HepG2 (cell line): ENCODE results near the gene MYL9. TPM values are rescaled to one million over a fixed set of nuclear protein-coding genes. Genes with fewer than 3 reads are reported as not detected.
A peak's percentile ranks its signal among the peaks of the same experiment; 100 is the strongest.

Experiments
- DNMT3B ChIP-seq: conservative IDR thresholded peaks from 2 replicates; pipeline ENCODE4 v1.6.1; 2016; ENCODE audit warnings: missing biosample characterization, control low read depth
- MYC ChIP-seq: sonication (generic); formaldehyde crosslinking; IDR thresholded peaks from 2 replicates; pipeline ENCODE4 v1.9.0; 2021; ENCODE audit warnings: missing genetic modification reagents, borderline replicate concordance
- MZF1 ChIP-seq: sonication (generic); formaldehyde crosslinking; IDR thresholded peaks from 2 replicates; pipeline ENCODE4 v1.8.1; 2023; ENCODE audit warnings: mild to moderate bottlenecking, missing genetic modification reagents, borderline replicate concordance
- SRY ChIP-seq: sonication (generic); formaldehyde crosslinking; IDR thresholded peaks from 2 replicates; pipeline ENCODE4 v1.8.0; 2022; ENCODE audit warnings: mild to moderate bottlenecking, missing genetic modification reagents
- U2AF1 ChIP-seq: fragments of 200-400 bp; formaldehyde crosslinking; optimal IDR thresholded peaks from 2 replicates; pipeline ENCODE3; 2017; ENCODE audit warnings: mild to moderate bottlenecking, low read depth, low read length
- ZNF768 ChIP-seq: sonication (generic); formaldehyde crosslinking; IDR thresholded peaks from 2 replicates; pipeline ENCODE4 v1.4.0; 2020; ENCODE audit warnings: missing genetic modification reagents
- ZZZ3 ChIP-seq: sonication (generic); formaldehyde crosslinking; IDR thresholded peaks from 2 replicates; pipeline ENCODE4 v1.4.0; 2020; ENCODE audit warnings: missing genetic modification reagents, mild to moderate bottlenecking, borderline replicate concordance
- polyA plus RNA-seq, 8 experiments: library from polyadenylated mRNA; depleted of rRNA in 3 of 8; stranded (reverse) in 7 of 8; unstranded in 1 of 8; fragments of >200 nt; fragmentation: Illumina TruSeq in 4 of 8; extraction: Trizol in 4 of 8; gene quantifications; 2 replicates each; pipeline versions ENCODE4 v1.2.1 to v1.2.3, GENCODE V29; 2011 to 2016; ENCODE audit warnings: low read depth in 4 of 8, missing spikeins in 1 of 8, mixed read lengths in 1 of 8; ENCODE audit not compliant: insufficient read depth in 1 of 8
- total RNA-seq, 5 experiments: library from RNA; depleted of rRNA; stranded (reverse); fragments of >200 nt; fragmentation: Illumina TruSeq; extraction: Trizol; gene quantifications; 2 replicates each; pipeline ENCODE4 v1.2.3, GENCODE V29; 2016; ENCODE audit warnings: low read depth in 1 of 5
- TF ChIP-seq, protein P1 (sequence below): sonication (generic); formaldehyde crosslinking; IDR thresholded peaks from 2 replicates; pipeline ENCODE4 v1.4.0; 2020; ENCODE audit warnings: missing genetic modification reagents, borderline replicate concordance
- TF ChIP-seq, protein P2 (sequence below): sonication (generic); formaldehyde crosslinking; IDR thresholded peaks from one replicate; pipeline ENCODE4 v1.5.1; 2020; ENCODE audit warnings: mild to moderate bottlenecking, missing genetic modification reagents; ENCODE audit errors: not compliant biosample characterization
- TF ChIP-seq, protein P3 (sequence below): sonication (generic); formaldehyde crosslinking; IDR thresholded peaks from 2 replicates; pipeline ENCODE4 v1.4.0; 2020; ENCODE audit warnings: missing genetic modification reagents, borderline replicate concordance

Gene MYL9
- total and polyA plus RNA-seq, 2 of the 13 experiments (the other 11 are each of a cell fraction or from before 2014, with no cell fraction given) = 0.87 to 2.2 TPM

DNA sequence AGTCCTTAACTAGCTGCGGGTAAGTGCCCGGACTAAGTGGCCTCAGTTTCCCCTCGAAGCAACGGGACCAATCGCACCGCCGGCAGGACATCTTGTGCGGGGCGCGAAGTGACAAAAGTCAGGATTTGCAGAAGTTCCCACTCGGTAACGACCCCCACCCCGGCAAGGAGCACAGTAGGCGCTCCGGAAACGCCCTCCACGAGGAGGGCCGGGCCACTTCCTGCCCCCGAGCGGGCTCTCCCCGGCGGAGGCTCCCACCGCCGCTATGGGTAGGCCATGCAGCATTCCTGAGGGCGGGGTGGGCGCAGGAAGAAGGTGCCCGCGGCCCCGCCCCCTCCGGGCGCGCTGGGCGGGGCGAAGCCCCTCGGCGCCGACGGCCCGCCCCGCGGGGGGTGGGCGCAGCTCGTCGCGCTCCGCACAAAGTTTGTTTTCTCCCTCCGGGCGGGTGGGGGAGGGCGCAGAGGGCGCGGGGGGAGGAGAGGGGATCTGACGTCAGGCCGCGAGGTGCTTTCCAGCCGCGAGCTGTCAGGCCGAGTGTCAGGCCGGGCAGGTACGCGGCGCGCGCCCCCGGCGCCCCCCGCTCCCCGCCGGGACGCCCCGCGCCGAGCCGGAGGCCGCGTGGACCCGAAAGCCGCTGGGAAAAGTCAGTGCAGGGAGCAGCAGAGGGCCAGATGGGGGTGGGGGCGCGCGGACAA is 31.9 kb downstream of the MYL9 start, which contains the start of gene TGIF2 (continued):
- TF ChIP-seq, protein P1, sequence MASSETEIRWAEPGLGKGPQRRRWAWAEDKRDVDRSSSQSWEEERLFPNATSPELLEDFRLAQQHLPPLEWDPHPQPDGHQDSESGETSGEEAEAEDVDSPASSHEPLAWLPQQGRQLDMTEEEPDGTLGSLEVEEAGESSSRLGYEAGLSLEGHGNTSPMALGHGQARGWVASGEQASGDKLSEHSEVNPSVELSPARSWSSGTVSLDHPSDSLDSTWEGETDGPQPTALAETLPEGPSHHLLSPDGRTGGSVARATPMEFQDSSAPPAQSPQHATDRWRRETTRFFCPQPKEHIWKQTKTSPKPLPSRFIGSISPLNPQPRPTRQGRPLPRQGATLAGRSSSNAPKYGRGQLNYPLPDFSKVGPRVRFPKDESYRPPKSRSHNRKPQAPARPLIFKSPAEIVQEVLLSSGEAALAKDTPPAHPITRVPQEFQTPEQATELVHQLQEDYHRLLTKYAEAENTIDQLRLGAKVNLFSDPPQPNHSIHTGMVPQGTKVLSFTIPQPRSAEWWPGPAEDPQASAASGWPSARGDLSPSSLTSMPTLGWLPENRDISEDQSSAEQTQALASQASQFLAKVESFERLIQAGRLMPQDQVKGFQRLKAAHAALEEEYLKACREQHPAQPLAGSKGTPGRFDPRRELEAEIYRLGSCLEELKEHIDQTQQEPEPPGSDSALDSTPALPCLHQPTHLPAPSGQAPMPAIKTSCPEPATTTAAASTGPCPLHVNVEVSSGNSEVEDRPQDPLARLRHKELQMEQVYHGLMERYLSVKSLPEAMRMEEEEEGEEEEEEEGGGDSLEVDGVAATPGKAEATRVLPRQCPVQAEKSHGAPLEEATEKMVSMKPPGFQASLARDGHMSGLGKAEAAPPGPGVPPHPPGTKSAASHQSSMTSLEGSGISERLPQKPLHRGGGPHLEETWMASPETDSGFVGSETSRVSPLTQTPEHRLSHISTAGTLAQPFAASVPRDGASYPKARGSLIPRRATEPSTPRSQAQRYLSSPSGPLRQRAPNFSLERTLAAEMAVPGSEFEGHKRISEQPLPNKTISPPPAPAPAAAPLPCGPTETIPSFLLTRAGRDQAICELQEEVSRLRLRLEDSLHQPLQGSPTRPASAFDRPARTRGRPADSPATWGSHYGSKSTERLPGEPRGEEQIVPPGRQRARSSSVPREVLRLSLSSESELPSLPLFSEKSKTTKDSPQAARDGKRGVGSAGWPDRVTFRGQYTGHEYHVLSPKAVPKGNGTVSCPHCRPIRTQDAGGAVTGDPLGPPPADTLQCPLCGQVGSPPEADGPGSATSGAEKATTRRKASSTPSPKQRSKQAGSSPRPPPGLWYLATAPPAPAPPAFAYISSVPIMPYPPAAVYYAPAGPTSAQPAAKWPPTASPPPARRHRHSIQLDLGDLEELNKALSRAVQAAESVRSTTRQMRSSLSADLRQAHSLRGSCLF (CRISPR knock-in tag) = no peak
- TF ChIP-seq DNMT3B (CRISPR knock-in tag) = no peak
- peak; percentile 96 for TF ChIP-seq MYC (CRISPR knock-in tag)
- TF ChIP-seq MZF1 (CRISPR knock-in tag) = no peak; the same call in 1 of the 2 replicates
- TF ChIP-seq ZZZ3 (CRISPR knock-in tag) = peak; percentile 20; the same call in 1 of the 2 replicates
- peak; percentile 80 for TF ChIP-seq U2AF1
- TF ChIP-seq ZNF768 (CRISPR knock-in tag) = no peak; the same call in 1 of the 2 replicates
- TF ChIP-seq SRY (CRISPR knock-in tag) = peak; percentile 91
- TF ChIP-seq, protein P2, sequence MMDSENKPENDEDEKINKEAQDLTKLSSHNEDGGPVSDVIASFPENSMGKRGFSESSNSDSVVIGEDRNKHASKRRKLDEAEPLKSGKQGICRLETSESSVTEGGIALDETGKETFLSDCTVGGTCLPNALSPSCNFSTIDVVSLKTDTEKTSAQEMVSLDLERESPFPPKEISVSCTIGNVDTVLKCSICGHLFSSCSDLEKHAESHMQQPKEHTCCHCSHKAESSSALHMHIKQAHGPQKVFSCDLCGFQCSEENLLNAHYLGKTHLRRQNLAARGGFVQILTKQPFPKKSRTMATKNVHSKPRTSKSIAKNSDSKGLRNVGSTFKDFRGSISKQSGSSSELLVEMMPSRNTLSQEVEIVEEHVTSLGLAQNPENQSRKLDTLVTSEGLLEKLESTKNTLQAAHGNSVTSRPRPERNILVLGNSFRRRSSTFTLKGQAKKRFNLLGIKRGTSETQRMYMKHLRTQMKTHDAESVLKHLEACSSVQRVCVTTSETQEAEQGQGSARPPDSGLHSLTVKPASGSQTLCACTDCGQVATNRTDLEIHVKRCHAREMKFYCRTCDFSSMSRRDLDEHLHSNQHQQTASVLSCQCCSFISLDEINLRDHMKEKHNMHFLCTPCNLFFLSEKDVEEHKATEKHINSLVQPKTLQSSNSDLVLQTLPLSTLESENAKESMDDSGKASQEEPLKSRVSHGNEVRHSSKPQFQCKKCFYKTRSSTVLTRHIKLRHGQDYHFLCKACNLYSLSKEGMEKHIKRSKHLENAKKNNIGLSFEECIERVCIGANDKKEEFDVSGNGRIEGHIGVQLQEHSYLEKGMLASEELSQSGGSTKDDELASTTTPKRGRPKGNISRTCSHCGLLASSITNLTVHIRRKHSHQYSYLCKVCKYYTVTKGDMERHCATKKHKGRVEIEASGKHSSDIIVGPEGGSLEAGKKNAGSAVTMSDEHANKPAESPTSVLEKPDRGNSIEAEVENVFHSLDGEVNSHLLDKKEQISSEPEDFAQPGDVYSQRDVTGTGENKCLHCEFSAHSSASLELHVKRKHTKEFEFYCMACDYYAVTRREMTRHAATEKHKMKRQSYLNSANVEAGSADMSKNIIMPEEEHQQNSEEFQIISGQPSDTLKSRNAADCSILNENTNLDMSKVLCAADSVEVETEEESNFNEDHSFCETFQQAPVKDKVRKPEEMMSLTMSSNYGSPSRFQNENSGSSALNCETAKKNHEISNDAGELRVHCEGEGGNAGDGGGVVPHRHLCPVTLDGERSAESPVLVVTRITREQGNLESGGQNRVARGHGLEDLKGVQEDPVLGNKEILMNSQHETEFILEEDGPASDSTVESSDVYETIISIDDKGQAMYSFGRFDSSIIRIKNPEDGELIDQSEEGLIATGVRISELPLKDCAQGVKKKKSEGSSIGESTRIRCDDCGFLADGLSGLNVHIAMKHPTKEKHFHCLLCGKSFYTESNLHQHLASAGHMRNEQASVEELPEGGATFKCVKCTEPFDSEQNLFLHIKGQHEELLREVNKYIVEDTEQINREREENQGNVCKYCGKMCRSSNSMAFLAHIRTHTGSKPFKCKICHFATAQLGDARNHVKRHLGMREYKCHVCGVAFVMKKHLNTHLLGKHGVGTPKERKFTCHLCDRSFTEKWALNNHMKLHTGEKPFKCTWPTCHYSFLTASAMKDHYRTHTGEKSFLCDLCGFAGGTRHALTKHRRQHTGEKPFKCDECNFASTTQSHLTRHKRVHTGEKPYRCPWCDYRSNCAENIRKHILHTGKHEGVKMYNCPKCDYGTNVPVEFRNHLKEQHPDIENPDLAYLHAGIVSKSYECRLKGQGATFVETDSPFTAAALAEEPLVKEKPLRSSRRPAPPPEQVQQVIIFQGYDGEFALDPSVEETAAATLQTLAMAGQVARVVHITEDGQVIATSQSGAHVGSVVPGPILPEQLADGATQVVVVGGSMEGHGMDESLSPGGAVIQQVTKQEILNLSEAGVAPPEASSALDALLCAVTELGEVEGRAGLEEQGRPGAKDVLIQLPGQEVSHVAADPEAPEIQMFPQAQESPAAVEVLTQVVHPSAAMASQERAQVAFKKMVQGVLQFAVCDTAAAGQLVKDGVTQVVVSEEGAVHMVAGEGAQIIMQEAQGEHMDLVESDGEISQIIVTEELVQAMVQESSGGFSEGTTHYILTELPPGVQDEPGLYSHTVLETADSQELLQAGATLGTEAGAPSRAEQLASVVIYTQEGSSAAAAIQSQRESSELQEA = peak; percentile 97
- TF ChIP-seq, protein P3, sequence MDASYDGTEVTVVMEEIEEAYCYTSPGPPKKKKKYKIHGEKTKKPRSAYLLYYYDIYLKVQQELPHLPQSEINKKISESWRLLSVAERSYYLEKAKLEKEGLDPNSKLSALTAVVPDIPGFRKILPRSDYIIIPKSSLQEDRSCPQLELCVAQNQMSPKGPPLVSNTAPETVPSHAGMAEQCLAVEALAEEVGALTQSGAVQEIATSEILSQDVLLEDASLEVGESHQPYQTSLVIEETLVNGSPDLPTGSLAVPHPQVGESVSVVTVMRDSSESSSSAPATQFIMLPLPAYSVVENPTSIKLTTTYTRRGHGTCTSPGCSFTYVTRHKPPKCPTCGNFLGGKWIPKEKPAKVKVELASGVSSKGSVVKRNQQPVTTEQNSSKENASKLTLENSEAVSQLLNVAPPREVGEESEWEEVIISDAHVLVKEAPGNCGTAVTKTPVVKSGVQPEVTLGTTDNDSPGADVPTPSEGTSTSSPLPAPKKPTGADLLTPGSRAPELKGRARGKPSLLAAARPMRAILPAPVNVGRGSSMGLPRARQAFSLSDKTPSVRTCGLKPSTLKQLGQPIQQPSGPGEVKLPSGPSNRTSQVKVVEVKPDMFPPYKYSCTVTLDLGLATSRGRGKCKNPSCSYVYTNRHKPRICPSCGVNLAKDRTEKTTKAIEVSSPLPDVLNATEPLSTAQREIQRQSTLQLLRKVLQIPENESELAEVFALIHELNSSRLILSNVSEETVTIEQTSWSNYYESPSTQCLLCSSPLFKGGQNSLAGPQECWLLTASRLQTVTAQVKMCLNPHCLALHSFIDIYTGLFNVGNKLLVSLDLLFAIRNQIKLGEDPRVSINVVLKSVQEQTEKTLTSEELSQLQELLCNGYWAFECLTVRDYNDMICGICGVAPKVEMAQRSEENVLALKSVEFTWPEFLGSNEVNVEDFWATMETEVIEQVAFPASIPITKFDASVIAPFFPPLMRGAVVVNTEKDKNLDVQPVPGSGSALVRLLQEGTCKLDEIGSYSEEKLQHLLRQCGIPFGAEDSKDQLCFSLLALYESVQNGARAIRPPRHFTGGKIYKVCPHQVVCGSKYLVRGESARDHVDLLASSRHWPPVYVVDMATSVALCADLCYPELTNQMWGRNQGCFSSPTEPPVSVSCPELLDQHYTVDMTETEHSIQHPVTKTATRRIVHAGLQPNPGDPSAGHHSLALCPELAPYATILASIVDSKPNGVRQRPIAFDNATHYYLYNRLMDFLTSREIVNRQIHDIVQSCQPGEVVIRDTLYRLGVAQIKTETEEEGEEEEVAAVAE (CRISPR knock-in tag) = no peak
